Stimulated activated CD4-positive, alpha-beta T cell treated with anti-CD3 and anti-CD28 coated beads, Interleukin-2, amount 100 ng/mL, for 24 hours (primary cell): ENCODE results near the gene NRXN3.

Experiments
- DNase-seq, 2 donors: peaks; one replicate each; pipeline ENCODE4 v3.0.0-alpha.2; 2020

The NRXN3 gene

GRCh38 chr14:78849952-78850351 lies 679.8 kb downstream of the NRXN3 start:
- no peak for DNase-seq

DNA sequence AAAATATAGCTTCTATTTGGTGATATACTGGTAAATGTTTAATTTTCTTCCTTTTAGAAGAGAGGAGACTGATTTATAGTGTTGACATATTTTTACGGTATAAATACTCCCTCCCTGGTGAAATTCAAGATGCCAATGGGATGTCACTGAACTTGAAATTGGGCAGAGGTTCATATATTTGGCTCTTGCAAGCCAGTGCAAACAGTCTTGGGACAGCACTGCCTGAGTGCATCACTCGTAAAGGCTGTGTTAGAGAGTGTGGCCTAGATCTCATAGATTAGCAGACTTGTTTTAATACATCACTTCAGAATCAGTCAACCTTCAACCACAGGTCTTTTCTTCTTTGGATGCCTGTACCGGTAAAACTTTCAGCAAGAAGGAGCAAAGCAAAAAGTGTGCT lies 681.0 kb downstream of the NRXN3 start:
- no peak for DNase-seq

- DNase-seq = no peak
Measured at GRCh38 chr14:78852040-78852439, 681.9 kb downstream of the NRXN3 start.

GRCh38 chr14:78857974-78858373 lies 687.8 kb downstream of the NRXN3 start:
- DNase-seq = no peak

DNA sequence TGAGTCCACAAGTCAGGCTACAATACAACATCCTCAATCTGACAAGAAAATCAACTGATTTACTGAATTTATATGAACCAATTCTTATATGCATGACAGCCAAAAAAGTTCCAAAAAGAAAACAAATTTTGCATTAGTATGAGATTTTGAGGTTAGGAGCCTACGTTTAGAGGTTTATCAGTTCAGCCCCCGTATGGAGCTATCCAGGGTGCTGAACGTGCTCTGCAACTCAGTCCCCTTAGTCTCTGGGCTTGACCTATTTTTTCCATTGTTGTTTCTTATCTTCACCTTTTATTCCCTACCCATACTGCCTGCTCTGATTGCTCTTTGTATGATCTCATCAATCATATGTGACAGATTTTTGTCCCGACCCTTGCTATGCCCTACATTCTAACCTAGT lies 693.0 kb downstream of the NRXN3 start:
- DNase-seq = peak in 1 of 2 donors; percentile 1

DNA sequence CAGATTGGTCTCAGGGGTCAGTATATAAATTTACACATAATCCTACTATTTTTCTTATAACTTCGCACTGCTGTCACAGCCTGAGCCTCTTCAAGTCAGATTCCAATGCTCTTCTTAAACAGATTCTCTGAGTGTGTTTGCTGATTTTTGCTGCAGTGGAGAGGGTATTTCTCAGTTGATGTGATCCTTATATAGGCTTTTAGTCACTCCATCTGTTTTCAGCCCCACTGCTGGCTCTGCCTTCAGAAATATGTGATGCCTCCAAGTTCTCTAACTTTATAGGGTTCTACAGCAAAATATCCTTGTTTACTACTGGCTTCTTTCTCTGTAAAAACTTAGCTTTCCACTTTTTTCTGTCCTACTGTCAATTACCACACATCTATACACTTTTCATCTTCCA lies 702.7 kb downstream of the NRXN3 start:
- no peak for DNase-seq

GRCh38 chr14:78873581-78873980 lies 703.4 kb downstream of the NRXN3 start:
- no peak for DNase-seq

DNA sequence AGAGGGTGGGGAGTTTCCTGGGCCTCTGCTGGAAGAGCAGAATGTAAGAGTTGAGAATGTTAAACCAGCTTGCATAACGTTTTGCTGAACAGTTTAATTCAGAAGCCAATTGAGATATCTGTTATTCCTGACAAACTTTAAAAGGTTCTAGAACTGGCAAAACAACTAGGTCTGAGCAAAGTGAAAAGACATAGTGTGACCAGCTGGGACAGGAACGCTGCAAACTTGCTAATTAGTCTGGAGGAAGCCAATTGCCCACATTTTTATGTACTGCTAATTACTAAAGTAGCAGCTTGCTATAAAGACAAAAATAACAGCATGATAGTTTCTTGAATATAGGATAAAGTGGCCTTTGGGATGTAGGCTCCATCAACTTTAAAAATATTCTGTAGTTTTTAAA lies 704.9 kb downstream of the NRXN3 start:
- DNase-seq = no peak

GRCh38 chr14:78885884-78886283 lies 715.7 kb downstream of the NRXN3 start:
- DNase-seq = no peak

GRCh38 chr14:78897443-78897842 lies 727.3 kb downstream of the NRXN3 start:
- DNase-seq = no peak

DNA sequence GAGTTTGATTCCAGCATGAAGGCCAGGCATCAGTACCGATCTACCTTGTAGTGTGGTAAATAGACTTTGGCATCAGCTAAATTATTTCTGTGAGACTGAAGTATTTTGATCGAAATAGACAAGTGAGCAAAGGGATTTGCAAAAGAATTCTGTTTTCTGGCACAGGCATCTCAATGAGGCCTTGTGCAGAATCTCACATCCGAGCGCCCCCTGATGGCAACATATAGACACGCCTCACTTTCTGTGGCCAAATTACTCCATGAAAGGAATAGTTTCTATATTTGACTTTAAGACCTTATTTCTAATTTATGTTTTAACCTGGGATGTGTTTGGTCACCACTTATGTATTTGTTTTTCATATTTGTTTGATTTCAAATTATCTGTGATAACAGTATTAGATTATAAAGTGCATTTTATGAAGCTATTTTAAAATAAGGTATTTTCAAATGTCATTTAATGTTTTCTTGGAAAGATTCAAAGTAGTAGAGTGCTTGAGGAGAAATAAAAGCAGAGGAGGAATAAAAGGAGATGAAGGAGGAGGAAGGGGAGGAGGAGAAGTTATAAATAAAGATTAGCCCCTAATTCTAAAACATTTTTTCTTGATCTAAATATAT lies 731.9 kb downstream of the NRXN3 start:
- peak in 1 of 2 donors; percentile 1 for DNase-seq

DNA sequence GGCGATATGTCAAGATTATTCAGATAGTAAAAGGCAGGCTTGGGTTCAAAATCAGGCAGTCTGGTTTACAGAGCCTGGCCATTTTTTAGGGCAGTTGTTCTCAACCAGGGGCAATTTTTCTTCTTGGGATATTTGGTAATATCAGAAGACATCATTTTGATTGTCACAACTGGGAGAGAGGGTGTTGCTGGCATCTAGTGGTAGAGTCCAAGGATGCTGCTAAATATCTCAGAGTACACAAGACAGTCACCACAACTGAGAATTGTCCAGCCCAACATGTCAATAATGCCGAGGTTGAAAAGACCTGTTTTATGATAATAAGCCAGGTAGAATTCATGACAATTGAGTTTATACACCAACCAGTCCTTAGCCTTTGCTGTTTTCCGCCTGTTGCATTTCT lies 733.9 kb downstream of the NRXN3 start:
- no peak for DNase-seq

- DNase-seq = no peak
Measured at GRCh38 chr14:78917462-78917861, 747.3 kb downstream of the NRXN3 start.

GRCh38 chr14:78921856-78922255 lies 751.7 kb downstream of the NRXN3 start:
- DNase-seq = no peak

- no peak for DNase-seq
Measured at GRCh38 chr14:78927261-78927660, 757.1 kb downstream of the NRXN3 start.

DNA sequence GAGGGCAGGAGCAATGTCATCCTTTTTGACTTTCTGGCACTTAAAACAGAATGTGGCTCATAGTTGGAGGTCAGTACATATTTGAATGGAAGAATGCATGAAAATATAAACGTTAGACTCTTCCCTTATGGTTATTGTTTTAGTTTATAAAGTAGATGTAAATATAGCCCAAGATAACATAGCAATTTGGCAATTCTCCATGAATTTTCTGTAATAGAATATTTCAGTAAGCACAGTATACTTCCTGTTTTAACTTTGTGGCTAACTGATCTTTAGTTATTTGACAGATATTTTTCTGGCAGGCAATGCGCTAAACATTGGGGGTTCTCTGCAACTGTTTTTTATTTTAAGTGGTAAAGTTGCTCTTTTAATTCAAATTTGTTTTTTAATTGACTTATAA lies 763.0 kb downstream of the NRXN3 start:
- no peak for DNase-seq

GRCh38 chr14:78933948-78934524 lies 763.9 kb downstream of the NRXN3 start:
- no peak for DNase-seq

DNA sequence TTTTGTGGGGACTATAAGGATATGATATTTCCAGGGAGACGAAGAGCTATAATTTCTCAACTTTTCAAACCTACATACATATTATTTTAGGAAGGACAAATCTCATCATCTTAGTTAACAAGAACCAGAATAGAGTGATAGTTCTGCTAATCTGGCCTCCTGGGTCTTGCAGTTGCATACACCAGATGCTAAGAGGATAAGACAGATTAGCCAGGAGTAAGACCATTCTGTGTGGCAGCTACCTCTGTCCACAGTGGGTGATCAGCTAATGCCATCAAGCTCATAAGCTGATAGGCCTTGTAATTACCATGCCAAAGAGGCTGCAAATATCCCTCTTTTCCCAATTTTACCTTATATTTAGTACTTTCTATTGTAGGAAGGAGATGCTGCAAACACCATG lies 776.8 kb downstream of the NRXN3 start:
- DNase-seq = no peak

GRCh38 chr14:78947681-78948080 lies 777.5 kb downstream of the NRXN3 start:
- DNase-seq = no peak

- DNase-seq = no peak
Measured at GRCh38 chr14:78950649-78951048, 780.5 kb downstream of the NRXN3 start.

- DNase-seq = no peak
Measured at GRCh38 chr14:78951602-78952001, 781.4 kb downstream of the NRXN3 start.

DNA sequence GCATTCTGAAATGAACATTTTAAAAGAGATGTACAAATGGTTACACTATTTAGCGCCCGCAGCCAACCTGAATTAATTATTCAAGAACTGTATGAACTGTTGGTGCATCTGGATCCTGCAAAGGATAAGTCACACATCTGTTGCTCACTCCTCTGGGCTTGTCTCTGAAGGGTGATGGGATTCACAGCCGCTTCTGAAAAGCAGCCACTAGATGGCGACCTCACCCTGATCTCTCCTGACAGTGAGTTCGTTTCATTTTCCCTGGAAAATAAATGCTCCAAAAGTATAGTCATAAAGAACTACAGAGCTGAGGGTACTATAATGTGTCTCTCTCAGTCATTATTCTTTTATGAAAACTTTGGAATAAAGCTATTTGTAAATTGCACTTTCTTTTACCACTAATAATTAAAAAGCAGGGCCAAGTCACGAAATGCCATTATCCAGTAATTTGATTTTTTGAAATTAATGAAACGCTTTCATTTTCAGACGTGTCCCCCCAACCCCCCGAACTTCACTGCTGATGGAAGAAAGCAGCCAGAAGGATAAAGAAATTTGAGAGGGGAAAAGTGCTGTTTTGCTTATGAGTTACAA lies 789.6 kb downstream of the NRXN3 start:
- DNase-seq = peak; percentile 53 to 65

- no peak for DNase-seq
Measured at GRCh38 chr14:78967111-78967809, 797.1 kb downstream of the NRXN3 start.

GRCh38 chr14:78968265-78968664 lies 798.1 kb downstream of the NRXN3 start:
- no peak for DNase-seq
